Measurements from ENCODE around the gene GGCX.
A peak's percentile ranks its signal among the peaks of the same experiment; 100 is the strongest.

Gene GGCX

GRCh38 chr2:85539361-85540132 is 21.7 kb downstream of the GGCX start:
- no peak for DNase-seq

- DNase-seq, result peak; percentile 66
Measured at GRCh38 chr2:85538507-85539360, 22.6 kb downstream of the GGCX start, which contains the start of gene MAT2A. TSS of gene MAT2A (plus strand) at chr2:85539168. CDS start at chr2:85539288, 120 bp downstream.

DNA sequence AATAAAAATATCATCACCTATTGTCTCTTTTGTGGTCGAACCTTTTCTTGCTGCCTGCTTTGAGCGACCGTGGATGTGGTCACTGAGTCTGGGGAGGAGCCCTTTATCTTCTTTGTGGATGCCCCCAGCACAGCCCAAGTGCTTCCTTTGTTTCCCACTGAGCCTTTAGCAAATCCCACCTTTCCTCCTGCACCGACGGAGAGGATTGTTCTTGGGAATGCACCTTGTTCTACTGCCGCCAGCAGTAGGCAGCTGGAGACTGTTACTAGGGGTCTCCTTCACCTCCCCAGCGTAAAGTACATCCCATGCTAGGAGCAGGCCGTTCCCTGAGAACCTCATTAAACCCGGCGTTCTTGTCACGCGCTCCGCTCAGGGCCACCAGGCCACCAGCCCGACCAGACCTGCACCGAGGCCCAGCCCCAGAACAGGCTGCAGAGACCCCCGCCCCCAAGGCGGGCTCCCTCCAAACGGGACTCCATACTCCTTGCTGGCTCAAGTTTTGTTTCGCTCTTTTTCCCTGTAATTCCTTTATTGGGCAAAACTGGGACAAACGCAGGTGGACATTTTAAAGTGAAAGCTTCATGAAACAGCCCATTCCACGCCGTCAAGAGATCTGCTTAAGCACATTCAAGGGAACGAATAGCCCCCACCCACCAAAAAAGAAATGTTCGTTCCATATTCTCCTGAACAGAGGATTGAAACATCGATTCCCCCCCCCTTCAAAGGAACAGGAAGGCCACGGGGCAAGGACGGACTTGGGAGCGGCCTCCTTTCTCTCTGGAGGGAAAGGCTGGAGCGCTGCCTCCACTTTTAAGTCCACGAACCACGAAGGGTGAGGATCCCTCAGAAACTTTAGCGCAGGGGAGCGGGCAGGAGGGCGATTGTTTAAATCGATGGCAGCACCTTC is 23.4 kb downstream of the GGCX start:
- no peak for DNase-seq

DNA sequence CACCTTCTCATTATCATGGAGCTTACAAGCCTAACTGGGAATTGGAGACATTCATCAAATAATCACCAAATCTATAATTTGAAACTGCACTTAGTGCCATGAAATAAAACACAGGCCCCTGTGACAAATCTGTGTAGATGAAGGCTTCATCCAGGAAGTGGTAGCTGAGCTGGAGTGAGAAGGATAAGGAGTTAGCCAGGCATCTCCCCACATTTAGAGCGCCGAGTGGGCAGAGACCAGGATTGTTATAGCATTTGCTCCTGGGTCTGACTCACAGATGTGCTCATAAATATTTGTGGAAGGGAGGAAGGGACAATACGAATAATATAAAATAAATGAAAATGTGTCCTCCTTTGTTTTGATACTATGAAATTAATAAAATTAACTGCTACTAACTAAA is 24.8 kb downstream of the GGCX start:
- DNase-seq, result no peak

- DNase-seq, result no peak
Measured at GRCh38 chr2:85534881-85535280, 26.4 kb downstream of the GGCX start.

- DNase-seq, result no peak
Measured at GRCh38 chr2:85534099-85534498, 27.2 kb downstream of the GGCX start.

DNA sequence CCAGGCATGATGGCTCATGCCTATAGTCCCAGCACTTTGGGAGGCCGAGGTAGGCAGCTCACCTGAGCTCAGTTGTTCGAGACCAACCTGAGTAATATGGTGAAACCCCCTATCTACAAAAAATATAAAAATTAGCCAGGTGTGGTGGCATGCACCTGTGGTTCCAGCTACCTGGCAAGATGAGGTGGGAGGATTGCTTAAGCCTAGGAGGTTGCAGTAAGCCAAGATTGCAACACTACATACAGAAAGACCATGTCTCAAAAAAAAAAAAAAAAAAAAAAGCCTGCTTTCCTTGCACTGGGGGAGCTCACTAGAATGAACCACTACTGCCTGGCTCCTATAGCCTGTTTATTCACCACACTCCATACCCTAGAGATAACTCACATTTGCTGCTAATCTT is 29.7 kb downstream of the GGCX start:
- DNase-seq, result no peak

- DNase-seq, result no peak
Measured at GRCh38 chr2:85529809-85530208, 31.5 kb downstream of the GGCX start.

- no peak for DNase-seq
Measured at GRCh38 chr2:85528355-85528754, 32.9 kb downstream of the GGCX start.

- DNase-seq, result no peak
Measured at GRCh38 chr2:85527787-85528186, 33.5 kb downstream of the GGCX start.

DNA sequence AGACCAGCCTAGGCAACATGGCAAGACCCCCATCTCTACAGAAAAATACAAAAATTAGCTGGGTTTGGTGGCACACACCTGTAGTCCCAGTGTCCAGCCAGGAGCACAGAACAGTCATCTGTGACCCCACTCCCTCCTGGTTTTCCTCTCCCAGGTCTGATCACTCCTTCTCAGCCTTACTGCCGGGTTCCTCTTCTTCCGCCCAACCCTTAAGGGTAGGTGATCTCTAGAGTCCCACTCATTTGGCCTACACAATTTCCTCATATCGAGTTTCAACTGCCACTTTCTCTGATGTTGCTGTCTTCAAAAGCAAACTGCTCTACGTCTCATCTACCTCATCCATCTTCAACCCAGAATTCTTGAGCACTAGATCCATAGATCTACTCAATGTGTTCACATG is 35.7 kb downstream of the GGCX start:
- no peak for DNase-seq

GRCh38 chr2:85525029-85525428 is 36.3 kb downstream of the GGCX start:
- no peak for DNase-seq

GRCh38 chr2:85524336-85524908 is 36.9 kb downstream of the GGCX start:
- DNase-seq, result no peak

GRCh38 chr2:85523903-85524335 is 37.4 kb downstream of the GGCX start:
- no peak for DNase-seq

GRCh38 chr2:85523062-85523902 is 38.0 kb downstream of the GGCX start:
- DNase-seq, result no peak

DNA sequence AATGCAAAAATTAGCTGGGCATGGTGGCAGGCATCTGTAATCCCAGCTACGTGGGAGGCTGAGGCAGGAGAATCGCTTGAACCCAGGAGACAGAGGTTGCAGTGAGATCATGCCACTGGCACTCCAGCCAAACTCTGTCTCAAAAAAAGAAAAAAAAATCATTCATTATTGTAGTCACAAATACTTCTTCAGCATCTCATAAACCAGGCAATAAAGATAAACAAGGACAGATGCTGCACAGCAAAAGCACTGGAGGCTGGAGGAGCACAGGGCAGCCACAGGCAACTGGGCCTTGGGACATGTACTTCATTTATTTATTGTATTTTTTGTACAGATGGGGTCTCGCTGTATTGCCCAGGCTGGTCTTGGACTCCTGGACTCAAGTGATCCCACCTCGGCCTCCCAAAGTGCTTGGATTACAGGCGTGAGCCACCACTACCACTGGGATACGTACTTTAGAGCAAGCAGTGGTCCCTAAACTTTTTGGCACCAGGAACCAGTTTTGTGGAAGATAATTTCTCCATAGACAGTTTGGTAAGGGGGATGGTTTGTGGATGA is 39.1 kb downstream of the GGCX start:
- DNase-seq, result no peak

- DNase-seq, result no peak
Measured at GRCh38 chr2:85516653-85517389, 44.5 kb downstream of the GGCX start.

- DNase-seq, result no peak
Measured at GRCh38 chr2:85514323-85514722, 47.0 kb downstream of the GGCX start.

DNA sequence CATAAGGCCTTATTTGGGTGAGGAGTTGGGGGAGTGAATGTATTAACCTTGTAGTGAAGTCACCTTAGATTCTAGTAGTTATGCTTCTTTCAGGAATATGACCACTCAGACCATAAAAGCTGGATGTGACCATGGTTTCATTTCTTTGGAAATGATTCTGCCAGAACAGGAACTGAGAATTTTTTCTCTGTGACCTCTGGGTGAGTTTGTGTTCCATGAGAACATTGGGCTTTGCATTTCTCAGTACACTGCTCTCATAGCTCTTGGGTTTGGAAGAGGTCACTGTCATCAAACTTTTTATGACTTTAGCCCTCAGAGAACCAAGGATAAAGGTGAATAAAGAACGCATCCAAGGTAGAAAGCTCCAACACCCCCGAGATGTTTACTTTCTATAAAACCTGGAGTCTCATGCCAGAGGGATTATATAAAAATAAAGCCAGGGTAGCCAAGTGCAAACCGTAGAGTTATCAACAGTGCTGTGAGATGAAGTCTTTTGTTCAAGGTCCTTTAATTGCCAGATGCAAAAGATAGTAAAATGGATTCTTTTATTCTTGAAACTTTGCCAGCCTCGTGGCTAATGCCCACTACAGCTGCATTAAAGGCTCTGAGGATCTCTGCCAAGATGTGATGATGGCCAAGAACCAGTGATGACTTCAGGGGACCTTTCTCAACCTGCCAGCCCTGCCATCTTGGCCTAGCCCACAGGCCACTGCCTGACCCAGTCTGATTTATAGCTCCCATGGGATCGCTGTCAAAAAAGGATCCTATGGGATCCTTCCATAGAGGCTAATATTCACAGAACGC is 50.1 kb downstream of the GGCX start:
- no peak for DNase-seq

DNA sequence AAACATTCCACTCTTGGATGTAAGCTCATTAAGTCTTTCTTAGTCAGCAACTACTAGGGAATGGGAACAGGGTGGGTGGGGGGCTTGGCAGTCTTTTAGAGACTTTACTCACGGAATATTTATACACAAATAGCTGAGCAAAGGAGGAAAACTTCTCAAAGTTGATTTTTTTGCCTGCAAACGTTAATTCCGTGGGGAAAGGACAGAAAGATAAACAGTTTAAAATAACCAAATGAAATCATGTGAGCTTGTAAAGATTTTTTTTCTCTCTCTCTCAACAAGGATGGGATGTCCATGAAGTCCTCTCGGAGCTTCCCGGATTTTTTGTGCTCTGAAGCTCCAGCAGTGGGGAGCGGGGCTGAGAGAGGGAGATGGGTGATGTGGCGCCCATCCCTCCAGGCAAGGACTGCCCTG is 54.5 kb downstream of the GGCX start:
- DNase-seq, result no peak
